Lower leg skin (tissue), 3 donors: Measurements from ENCODE around the gene MTTP.

Experiments
- POLR2A ChIP-seq, 2 donors: fragments of 450-650 bp; IDR thresholded peaks; one replicate each; pipeline ENCODE4 v1.6.1; 2016 to 2017; ENCODE audit warnings: antibody characterized with exemption in 2 of 2, mild to moderate bottlenecking in 1 of 2, moderate library complexity in 1 of 2
- TF ChIP-seq, protein P1 (sequence below), 3 donors: fragments of 450-650 bp; IDR thresholded peaks; one replicate each; pipeline ENCODE4 v1.5.1; 2016; ENCODE audit warnings: antibody characterized with exemption in 3 of 3, mild to moderate bottlenecking in 3 of 3, moderate library complexity in 2 of 3

DNA sequence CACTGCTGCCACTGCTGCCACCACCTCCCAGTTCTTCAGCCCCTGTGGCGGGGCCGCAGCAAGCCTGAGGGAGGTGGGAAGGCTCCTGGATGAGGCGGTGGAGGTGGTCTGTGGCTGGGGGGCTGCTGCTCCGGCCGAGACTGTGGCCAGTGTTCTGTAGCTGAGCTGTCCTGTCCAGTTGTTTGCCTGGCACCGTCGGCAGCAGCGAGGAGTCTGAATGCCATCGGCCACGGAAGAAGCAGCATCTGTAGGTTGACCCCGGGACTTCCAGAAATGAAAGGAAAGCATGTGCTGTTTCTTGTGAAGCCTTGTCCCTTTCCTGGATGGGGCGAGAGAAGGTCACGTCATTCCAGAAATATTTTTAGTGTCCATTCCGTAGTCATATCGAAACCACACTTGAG is 79.7 kb downstream of the MTTP start:
- TF ChIP-seq, protein P1, sequence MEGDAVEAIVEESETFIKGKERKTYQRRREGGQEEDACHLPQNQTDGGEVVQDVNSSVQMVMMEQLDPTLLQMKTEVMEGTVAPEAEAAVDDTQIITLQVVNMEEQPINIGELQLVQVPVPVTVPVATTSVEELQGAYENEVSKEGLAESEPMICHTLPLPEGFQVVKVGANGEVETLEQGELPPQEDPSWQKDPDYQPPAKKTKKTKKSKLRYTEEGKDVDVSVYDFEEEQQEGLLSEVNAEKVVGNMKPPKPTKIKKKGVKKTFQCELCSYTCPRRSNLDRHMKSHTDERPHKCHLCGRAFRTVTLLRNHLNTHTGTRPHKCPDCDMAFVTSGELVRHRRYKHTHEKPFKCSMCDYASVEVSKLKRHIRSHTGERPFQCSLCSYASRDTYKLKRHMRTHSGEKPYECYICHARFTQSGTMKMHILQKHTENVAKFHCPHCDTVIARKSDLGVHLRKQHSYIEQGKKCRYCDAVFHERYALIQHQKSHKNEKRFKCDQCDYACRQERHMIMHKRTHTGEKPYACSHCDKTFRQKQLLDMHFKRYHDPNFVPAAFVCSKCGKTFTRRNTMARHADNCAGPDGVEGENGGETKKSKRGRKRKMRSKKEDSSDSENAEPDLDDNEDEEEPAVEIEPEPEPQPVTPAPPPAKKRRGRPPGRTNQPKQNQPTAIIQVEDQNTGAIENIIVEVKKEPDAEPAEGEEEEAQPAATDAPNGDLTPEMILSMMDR (IDR thresholded peaks at IDR 0.05), result no peak
- TF ChIP-seq POLR2A (IDR thresholded peaks at IDR 0.05), result no peak
